Measurements from ENCODE around the gene PPARA. TPM values are rescaled to one million over a fixed set of nuclear protein-coding genes. Genes with fewer than 3 reads are reported as not detected.

PPARA gene
- polyA plus RNA-seq, 1 of the 3 experiments (the other 2 are of a cell fraction): 4.5 TPM

GRCh38 chr22:46220921-46221320 is 70.6 kb downstream of the PPARA start (continued):
- TF ChIP-seq FOXJ3 (CRISPR knock-in tag; IDR thresholded peaks at IDR 0.05) (no peak), SMC3 (IDR thresholded peaks at IDR 0.05; ENCODE audit: low read depth, low read length) (no peak), USF2 (IDR thresholded peaks at IDR 0.05; ENCODE audit: borderline replicate concordance, low read depth, low read length) (no peak), IRF3 (IDR thresholded peaks at IDR 0.05; ENCODE audit: low read depth, low read length) (no peak)

- no peak overlapping the region for H3K4me2 ChIP-seq
- no peak overlapping the region for H3K9ac ChIP-seq
- H3K9me3 ChIP-seq: no peaks in the 10 kb centered on the region
- POLR2A ChIA-PET: no interaction called here
- H3F3A ChIP-seq (replicated peaks; ENCODE audit: insufficient read depth): no peaks in the 10 kb centered on the region
- no peak for DNase-seq
- H3K27ac ChIP-seq (ENCODE audit: low read depth in 2 of 2, low read length in 1 of 2): no peak overlapping the region
- peaks cover 10 to 14% of the 10 kb centered on the region in 2 experiments for H3K36me3 ChIP-seq (replicated peaks in 1 of 2; ENCODE audit: control insufficient read depth in 1 of 2, insufficient read depth in 2 of 2, low read length in 1 of 2)
- H3K4me3 ChIP-seq (ENCODE audit: low read depth in 2 of 2, low read length in 1 of 2): no peak overlapping the region
- H3K4me1 ChIP-seq (ENCODE audit: control insufficient read depth in 1 of 2, insufficient read depth in 2 of 2, low read depth in 1 of 2, low read length in 1 of 2): peaks cover 0 to 2% of the 10 kb centered on the region in 2 experiments; a peak in 1 of 4 replicates
- CTCF ChIA-PET: no interaction called here
- TF ChIP-seq MEF2A (IDR thresholded peaks at IDR 0.05; ENCODE audit: borderline replicate concordance, low read depth) (no peak), IRF3 (IDR thresholded peaks at IDR 0.05; ENCODE audit: low read depth, low read length) (no peak), REST (IDR thresholded peaks at IDR 0.05; ENCODE audit: low read depth, low read length) (no peak), MAX (IDR thresholded peaks at IDR 0.05; ENCODE audit: low read depth) (no peak), TEAD4 (IDR thresholded peaks at IDR 0.05; ENCODE audit: borderline replicate concordance, insufficient read depth) (no peak), RCOR1 (IDR thresholded peaks at IDR 0.05; ENCODE audit: low read length) (no peak), RAD21 (IDR thresholded peaks at IDR 0.05; ENCODE audit: low read length) (no peak)
- no peaks in the 10 kb centered on the region for H4K20me1 ChIP-seq (ENCODE audit: insufficient read depth)
- H3K79me2 ChIP-seq (ENCODE audit: insufficient read depth): no peaks in the 10 kb centered on the region
- no peaks in the 10 kb centered on the region for H3K27me3 ChIP-seq (ENCODE audit: insufficient read depth)
- no peaks in the 10 kb centered on the region for H3K9me2 ChIP-seq
- 96% methylated on average over 22 of the region's 23 CpGs for WGBS (ENCODE audit: low lambda C conversion rate)
- H2AFZ ChIP-seq (ENCODE audit: low read depth): no peak overlapping the region
Observed at GRCh38 chr22:46224044-46224897, 73.9 kb downstream of the PPARA start.
